GM12874 (cell line): ENCODE data around the gene BICDL1.

Experiments
- TF ChIP-seq, protein P1 (sequence below): IDR thresholded peaks from 2 replicates; pipeline ENCODE4 v1.5.1; 2011; ENCODE audit warnings: low read depth, mild to moderate bottlenecking, control low read depth, low read length, moderate library complexity; ENCODE audit not compliant: insufficient read depth

Gene BICDL1

GRCh38 chr12:120077260-120077659 is 88.2 kb downstream of the BICDL1 start:
- TF ChIP-seq, protein P1, sequence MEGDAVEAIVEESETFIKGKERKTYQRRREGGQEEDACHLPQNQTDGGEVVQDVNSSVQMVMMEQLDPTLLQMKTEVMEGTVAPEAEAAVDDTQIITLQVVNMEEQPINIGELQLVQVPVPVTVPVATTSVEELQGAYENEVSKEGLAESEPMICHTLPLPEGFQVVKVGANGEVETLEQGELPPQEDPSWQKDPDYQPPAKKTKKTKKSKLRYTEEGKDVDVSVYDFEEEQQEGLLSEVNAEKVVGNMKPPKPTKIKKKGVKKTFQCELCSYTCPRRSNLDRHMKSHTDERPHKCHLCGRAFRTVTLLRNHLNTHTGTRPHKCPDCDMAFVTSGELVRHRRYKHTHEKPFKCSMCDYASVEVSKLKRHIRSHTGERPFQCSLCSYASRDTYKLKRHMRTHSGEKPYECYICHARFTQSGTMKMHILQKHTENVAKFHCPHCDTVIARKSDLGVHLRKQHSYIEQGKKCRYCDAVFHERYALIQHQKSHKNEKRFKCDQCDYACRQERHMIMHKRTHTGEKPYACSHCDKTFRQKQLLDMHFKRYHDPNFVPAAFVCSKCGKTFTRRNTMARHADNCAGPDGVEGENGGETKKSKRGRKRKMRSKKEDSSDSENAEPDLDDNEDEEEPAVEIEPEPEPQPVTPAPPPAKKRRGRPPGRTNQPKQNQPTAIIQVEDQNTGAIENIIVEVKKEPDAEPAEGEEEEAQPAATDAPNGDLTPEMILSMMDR, result no peak

GRCh38 chr12:120078868-120079267 is 89.8 kb downstream of the BICDL1 start:
- TF ChIP-seq, protein P1, result no peak

DNA sequence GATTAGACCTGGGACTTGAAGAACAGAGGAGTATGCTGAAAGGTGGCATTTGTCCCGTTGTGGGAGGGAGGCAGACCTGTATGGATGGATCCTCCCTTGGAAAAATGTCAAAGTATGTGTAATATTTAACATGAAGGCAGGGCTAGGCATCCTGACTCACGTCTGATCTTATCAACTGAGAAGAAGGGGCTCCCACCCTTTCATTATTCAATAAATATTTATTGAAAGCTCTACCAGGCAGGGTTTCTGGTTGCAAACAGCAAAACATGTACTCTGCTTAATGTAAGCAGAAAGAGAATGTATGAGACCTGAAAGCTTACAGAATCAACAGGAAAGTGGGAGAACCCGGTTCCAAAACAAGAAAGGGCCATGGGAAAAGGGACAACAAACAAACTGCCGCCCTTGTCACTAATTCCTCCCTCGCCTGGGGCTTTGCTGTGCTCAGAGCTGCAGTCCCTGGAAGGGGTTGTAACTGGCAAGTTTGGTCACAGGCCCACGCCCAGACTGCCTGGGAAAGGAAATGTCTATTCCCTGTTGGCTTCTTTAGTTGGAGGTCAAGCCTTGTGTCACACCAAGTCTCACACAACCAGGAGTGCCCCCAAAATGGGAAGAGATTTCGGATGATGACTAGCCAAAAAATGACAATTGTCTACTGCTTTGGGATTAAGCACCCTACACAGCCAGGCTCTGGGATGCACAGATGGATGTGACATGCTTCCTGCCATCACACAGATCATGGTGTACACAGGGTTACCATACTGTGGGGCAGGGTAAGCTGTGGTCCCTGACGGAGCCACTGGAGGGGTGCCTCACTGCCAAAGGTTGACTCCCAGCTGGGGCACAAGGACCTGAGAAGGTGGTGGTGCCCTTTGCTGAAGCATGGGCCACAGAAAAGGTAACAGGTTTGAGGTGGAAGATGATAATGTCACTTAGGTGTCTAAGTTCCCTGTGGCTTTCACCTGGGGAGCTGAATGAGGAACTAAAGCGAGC is 90.7 kb downstream of the BICDL1 start:
- TF ChIP-seq, protein P1, result no peak

DNA sequence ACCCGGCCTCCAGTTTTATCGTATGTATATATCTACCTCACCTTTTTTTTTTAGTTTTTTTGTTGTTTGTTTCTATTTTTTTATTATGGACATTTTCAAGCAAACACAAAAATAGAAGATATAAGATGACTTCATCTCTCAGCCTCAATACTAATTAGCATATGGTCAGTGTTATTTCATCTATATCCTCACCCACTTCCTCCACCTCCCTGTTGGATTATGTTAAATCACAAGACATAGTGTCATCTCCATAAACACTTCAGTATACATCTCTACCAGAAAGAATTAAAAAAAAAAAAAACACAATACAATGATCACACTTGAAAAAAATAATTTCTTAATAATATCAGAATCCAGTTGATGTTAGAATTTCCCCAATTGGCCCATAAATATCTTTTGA is 92.6 kb downstream of the BICDL1 start:
- TF ChIP-seq, protein P1, result no peak

- TF ChIP-seq, protein P1, result no peak
Measured at GRCh38 chr12:120085920-120086645, 97.0 kb downstream of the BICDL1 start.

- TF ChIP-seq, protein P1, result peak; percentile 99
Measured at GRCh38 chr12:120086801-120087621, 98.0 kb downstream of the BICDL1 start.
